KOPT-K1 (cell line): ENCODE results near the gene SLC6A18.

Source experiments
- H3K27ac ChIP-seq: fragments of 200-600 bp; sonication (generic); 2 replicates; pipeline ENCODE4 v1.5.1; 2016; ENCODE audit warnings: antibody characterized with exemption, mild to moderate bottlenecking, low read depth, low read length; ENCODE audit not compliant: poor library complexity, severe bottlenecking
- H3K36me3 ChIP-seq: fragments of 200-600 bp; sonication (generic); 2 replicates; pipeline ENCODE4 v1.5.1; 2017; ENCODE audit warnings: antibody characterized with exemption, mild to moderate bottlenecking, low read length, moderate library complexity; ENCODE audit not compliant: insufficient read depth
- H3K9me3 ChIP-seq: fragments of 200-600 bp; sonication (generic); 2 replicates; pipeline ENCODE4 v1.5.1; 2017; ENCODE audit warnings: antibody characterized with exemption, low read length, mild to moderate bottlenecking; ENCODE audit not compliant: insufficient read depth, poor library complexity, severe bottlenecking

Gene SLC6A18

DNA sequence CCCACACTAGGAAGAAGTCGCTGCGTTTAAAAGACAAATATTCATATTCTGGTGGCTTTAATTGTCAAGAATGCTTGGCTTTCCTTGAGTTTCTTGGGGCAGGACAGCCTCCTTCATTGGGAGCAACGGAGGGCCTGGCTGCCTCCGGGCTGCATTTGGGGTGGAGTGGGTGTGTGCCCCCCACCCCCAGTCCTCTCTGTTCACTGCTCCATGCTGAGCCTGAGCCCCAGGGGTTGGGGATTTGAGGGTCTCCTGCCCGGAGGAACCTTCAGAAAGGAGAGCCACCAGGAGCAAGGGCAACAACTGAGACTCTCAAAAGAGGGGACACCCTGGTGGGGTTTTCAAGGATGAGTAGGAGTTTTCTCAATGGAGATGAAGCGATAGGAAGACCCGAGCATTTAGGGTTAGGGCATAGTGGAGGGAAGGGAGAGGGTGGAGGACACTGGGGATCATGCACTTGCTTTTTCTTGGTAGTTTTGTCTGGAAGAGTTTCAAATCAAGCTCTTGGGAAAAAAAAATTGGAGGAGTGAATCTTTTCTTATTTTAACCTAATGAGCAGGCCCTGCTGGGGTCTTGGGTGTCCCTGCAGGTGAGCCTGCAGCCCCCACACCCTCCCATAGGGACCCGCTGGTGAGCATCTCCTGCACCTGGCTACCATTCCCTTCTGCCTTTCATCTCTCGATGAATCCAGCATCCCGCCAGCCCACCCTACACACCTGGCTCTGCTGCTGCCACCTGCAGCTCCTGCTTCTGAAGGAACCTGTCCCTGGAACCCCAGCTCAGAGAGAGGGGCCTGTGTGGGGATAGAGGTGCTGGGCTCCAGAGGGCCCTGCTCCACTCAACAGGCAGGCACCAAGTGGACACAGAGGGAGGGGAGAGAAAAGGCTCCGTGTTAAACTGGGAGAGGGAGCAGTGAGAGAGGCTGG, 19.7 kb upstream of the SLC6A18 start:
- no peaks in the 10 kb centered on the region for H3K9me3 ChIP-seq
- no peak overlapping the region for H3K27ac ChIP-seq
- no peaks in the 10 kb centered on the region for H3K36me3 ChIP-seq

- Histone ChIP-seq H3K9me3 (no peaks in the 10 kb centered on the region), H3K36me3 (no peaks in the 10 kb centered on the region)
Measured at GRCh38 chr5:1206521-1207412, 18.4 kb upstream of the SLC6A18 start.

DNA sequence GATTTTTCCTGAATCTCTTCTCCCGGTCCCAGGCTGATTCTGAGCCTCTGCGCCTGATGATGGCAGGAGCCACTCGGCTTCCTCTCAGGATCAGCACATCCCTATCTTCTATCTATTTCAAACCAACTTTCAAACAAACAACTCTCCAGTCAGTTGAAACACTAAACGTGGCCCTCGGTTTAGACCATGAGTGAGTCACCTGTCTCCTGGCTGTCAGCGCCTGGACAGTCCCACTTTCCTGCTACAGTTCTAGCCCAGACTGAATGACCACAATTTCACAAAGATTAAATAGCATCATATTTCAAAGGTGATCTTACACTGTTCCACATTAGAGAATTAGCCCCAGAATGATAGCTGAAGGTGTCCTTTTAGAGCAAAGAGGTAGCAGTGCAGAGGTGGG, 17.6 kb upstream of the SLC6A18 start:
- H3K9me3 ChIP-seq = no peaks in the 10 kb centered on the region
- H3K27ac ChIP-seq = no peak overlapping the region
- no peaks in the 10 kb centered on the region for H3K36me3 ChIP-seq

More at GRCh38 chr5:1206521-1207412, 18.4 kb upstream of the SLC6A18 start:
- no peak overlapping the region for H3K27ac ChIP-seq

DNA sequence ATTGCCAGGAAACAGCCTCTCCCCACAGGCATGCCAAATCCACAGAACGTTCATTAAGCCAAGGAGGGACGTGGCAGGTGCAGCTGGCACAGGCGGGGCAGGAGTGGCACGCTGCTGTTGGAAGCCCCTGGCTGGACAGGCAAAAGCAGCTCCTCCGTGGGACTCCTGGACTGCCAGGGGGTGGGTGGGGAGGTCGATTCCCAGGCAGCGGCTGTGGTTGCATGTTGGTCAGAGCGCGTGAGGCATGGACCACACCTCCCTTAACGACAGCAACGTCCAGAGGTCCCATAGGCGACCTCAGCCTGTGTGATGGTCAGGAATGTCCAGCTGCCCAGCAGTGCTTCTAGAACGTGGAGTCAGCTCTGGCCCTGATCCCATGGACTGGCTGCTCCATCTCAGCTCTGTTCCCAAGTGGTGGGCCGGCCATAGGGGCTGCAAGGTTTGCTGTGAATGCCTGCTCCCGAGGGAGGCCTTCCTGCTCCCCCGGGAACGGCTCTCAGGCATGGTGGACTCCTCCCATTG, 16.9 kb upstream of the SLC6A18 start:
- no peaks in the 10 kb centered on the region for H3K9me3 ChIP-seq
- H3K36me3 ChIP-seq = no peaks in the 10 kb centered on the region
- H3K27ac ChIP-seq = no peak overlapping the region

DNA sequence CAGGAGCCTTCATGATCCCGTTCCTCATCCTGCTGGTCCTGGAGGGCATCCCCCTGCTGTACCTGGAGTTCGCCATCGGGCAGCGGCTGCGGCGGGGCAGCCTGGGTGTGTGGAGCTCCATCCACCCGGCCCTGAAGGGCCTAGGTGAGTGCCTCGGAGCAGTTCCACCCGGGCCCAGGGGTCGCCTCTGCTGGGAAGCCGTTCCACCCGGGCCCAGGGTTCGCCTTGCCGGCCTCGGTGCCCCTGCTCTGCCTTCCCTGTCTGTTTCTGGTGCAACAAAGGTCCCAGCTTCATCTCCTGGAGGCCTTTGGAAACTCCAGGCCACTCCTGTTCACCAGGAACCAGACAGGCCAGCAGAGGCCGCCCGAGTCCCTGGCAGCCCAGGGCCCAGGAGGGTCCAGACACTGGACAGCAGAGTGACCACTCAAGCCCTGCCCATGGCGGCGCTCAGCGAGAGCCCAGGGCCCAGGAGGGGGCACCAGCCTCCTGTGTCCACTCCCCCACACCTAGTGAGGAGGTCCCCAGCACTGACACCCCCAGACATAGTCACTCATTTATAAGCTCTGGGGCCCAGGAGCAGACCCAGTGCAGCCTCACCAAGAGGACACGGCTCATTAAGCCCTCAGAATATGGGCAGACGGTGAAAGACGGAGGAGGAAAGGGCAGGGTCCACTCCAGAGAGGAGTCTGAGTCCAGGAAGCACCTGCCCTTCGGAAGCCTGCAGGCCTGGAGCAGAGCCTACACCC, 16.3 kb upstream of the SLC6A18 start:
- Histone ChIP-seq H3K36me3 (no peaks in the 10 kb centered on the region), H3K27ac (no peak overlapping the region), H3K9me3 (no peaks in the 10 kb centered on the region)

DNA sequence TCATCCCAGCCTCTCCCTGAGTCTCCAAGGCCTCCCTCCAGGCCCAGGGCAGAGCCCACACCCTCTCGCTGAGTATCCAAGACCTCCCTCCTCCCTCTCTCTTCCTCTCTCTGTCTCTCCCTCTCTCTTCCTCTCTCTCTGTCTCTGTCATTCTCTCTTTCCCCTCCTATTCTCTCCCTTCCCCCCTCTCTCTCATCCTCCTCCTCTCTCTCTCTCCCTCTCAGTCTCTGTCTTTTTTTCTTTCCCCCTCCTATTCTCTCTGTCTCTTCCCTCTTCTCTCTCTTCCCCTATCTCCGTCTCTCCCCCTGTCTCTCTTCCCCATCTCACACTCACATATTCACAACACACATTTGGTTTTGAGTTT, 15.7 kb upstream of the SLC6A18 start:
- H3K27ac ChIP-seq = no peak overlapping the region
- H3K9me3 ChIP-seq = no peaks in the 10 kb centered on the region
- H3K36me3 ChIP-seq = no peaks in the 10 kb centered on the region

- H3K27ac ChIP-seq = no peak overlapping the region
- no peaks in the 10 kb centered on the region for H3K9me3 ChIP-seq
- H3K36me3 ChIP-seq = no peaks in the 10 kb centered on the region
Measured at GRCh38 chr5:1209896-1210776, 15.0 kb upstream of the SLC6A18 start.

GRCh38 chr5:1210832-1211251, 14.3 kb upstream of the SLC6A18 start:
- no peaks in the 10 kb centered on the region for H3K36me3 ChIP-seq
- H3K27ac ChIP-seq = no peak overlapping the region
- peaks cover 4% of the 10 kb centered on the region for H3K9me3 ChIP-seq

- no peak overlapping the region for H3K27ac ChIP-seq
- peaks cover 6% of the 10 kb centered on the region for H3K9me3 ChIP-seq
- H3K36me3 ChIP-seq = no peaks in the 10 kb centered on the region
Measured at GRCh38 chr5:1211701-1212100, 13.5 kb upstream of the SLC6A18 start.

DNA sequence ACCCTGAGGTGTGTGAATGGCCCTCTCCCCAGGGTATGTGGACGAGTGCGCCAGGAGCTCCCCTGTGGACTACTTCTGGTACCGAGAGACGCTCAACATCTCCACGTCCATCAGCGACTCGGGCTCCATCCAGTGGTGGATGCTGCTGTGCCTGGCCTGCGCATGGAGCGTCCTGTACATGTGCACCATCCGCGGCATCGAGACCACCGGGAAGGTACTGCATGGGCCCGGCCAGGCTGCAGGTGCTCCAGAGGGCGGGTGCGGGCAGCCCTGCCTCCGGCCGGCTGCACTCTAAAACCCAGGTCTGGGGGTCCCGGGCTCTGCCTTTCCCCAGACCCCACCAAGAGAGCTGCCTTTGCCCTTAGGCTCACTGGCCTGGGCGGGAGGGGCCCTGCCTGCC, 12.9 kb upstream of the SLC6A18 start:
- Histone ChIP-seq H3K36me3 (no peaks in the 10 kb centered on the region), H3K9me3 (peaks cover 6% of the 10 kb centered on the region), H3K27ac (no peak overlapping the region)

GRCh38 chr5:1212881-1213280, 12.3 kb upstream of the SLC6A18 start:
- Histone ChIP-seq H3K27ac (no peak overlapping the region), H3K36me3 (no peaks in the 10 kb centered on the region), H3K9me3 (peaks cover 6% of the 10 kb centered on the region)

DNA sequence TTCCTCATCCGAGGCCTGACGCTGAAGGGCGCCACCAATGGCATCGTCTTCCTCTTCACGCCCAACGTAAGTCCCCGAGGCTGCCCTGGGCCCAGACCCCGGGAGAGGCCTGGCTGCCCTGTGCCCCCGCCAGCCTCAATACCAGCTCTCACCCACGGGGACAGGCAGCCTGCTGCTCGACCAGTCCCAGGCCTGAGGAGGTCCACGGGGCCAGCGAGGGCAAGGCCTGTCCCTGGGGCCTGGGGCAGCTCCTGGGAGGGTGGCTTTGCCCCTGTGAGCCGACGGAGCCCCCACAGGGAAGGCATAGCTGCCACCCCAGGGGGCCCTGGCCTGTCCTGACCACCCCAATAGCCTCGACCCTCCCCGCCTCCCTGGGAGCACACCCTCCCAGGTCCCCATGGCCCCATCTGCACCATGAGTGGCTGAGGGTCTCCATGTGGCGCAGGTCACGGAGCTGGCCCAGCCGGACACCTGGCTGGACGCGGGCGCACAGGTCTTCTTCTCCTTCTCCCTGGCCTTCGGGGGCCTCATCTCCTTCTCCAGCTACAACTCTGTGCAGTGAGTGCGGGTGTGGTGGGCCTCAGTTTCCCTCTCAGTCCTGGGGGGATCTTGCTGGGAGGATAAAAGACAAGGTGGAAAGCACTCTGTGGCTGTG, 11.5 kb upstream of the SLC6A18 start:
- Histone ChIP-seq H3K36me3 (no peaks in the 10 kb centered on the region), H3K9me3 (peaks cover 6% of the 10 kb centered on the region), H3K27ac (no peak overlapping the region)

- H3K27ac ChIP-seq = no peak overlapping the region
- no peaks in the 10 kb centered on the region for H3K36me3 ChIP-seq
- H3K9me3 ChIP-seq = peaks cover 6% of the 10 kb centered on the region
Measured at GRCh38 chr5:1214163-1214935, 10.8 kb upstream of the SLC6A18 start.
